GM12891 (cell line): ENCODE results near the gene ZNF787.

ENCODE experiments used
- PAX5 ChIP-seq: IDR thresholded peaks from 2 replicates; pipeline ENCODE4 v1.6.1; 2011; ENCODE audit warnings: low read length, moderate library complexity, mild to moderate bottlenecking; ENCODE audit not compliant: insufficient read depth, severe bottlenecking
- POLR2A ChIP-seq: IDR thresholded peaks from 2 replicates; pipeline ENCODE4 v1.6.1; 2011; ENCODE audit warnings: low read depth, low read length, control low read depth
- POLR2AphosphoS5 ChIP-seq: IDR thresholded peaks from 2 replicates; pipeline ENCODE4 v1.6.1; 2011; ENCODE audit warnings: low read depth, low read length, control low read depth

- TF ChIP-seq POLR2A (no peak), POLR2AphosphoS5 (no peak), PAX5 (no peak)
These were observed 3.2 kb downstream of the ZNF787 start for GRCh38 chr19:56117889-56118288.
